Memory B cell (primary cell): Measurements from ENCODE around the gene KCND2.

Experiments
- ATAC-seq: fragments of 150-1000 bp; cut with Tn5 transposase; 2 replicates; pipeline ENCODE4 v1.10.0; 2021; ENCODE audit warnings: low read depth, mild to moderate bottlenecking, moderate library complexity
- DNase-seq, 2 donors: peaks; one replicate each; pipeline ENCODE4 v3.0.0; 2022; ENCODE audit warnings: low spot score in 2 of 2
- H3K27ac Mint-ChIP-seq: one replicate; pipeline ENCODE4 v1.8.0; 2022; ENCODE audit warnings: mild to moderate bottlenecking, moderate library complexity, mixed read lengths
- H3K27me3 Mint-ChIP-seq: one replicate; pipeline ENCODE4 v1.8.0; 2022; ENCODE audit warnings: mixed read lengths
- H3K36me3 Mint-ChIP-seq: one replicate; pipeline ENCODE4 v1.8.0; 2022; ENCODE audit warnings: mild to moderate bottlenecking, mixed read lengths
- H3K4me1 Mint-ChIP-seq: one replicate; pipeline ENCODE4 v1.8.0; 2022; ENCODE audit warnings: mixed read lengths
- H3K4me3 Mint-ChIP-seq: one replicate; pipeline ENCODE4 v1.8.0; 2022; ENCODE audit warnings: mild to moderate bottlenecking, moderate library complexity, mixed read lengths
- H3K9me3 Mint-ChIP-seq: one replicate; pipeline ENCODE4 v1.8.0; 2022; ENCODE audit warnings: mixed read lengths

Gene KCND2

DNA sequence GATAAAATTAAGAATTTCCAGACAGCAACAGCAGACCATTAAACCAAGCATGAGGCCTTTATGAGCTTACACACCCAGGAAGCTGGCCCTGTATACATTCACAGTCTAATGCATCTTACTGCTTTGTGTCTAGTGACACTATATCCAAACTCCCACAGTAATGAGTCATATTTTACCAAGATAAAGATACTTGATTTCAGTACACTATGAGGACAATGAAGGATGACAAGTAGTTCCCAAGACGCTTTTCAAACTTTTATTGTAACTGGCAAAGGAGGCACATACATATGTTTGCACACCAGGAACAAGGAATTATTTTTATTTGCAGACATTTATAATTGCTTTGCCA lies 437.0 kb downstream of the KCND2 start:
- no peak for DNase-seq
- H3K27me3 Mint-ChIP-seq: no peaks in the 10 kb centered on the region
- H3K9me3 Mint-ChIP-seq: no peaks in the 10 kb centered on the region
- H3K36me3 Mint-ChIP-seq: no peaks in the 10 kb centered on the region
- no peak for ATAC-seq
- no peaks in the 10 kb centered on the region for H3K4me1 Mint-ChIP-seq
- H3K27ac Mint-ChIP-seq: no peak overlapping the region
- no peak overlapping the region for H3K4me3 Mint-ChIP-seq

- Mint-ChIP-seq H3K9me3 (peaks cover 2% of the 10 kb centered on the region), H3K4me1 (no peaks in the 10 kb centered on the region), H3K4me3 (no peak overlapping the region), H3K36me3 (no peaks in the 10 kb centered on the region), H3K27ac (no peak overlapping the region), H3K27me3 (peaks cover 6% of the 10 kb centered on the region)
- ATAC-seq (no peak), DNase-seq (no peak)
These were observed 442.0 kb downstream of the KCND2 start for GRCh38 chr7:120714945-120715344.

DNA sequence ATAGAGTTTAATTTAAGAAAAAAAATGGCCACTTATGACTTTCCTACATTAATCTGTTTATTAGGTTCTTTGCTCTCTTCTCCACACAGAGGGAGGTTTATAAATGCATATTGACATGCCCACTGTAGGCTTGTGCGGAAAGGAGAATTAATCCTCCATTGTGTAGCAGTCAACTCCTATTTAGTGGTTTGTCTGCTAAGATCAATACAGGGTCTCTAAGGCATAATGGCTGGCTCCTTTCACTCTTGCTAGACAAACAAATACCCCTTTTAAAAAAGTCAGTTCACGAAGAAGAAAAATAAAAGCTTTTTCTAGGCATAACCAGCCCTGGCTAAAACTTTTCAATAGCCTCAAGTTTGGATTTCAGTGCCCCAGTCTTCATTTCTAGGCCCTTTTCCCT lies 443.3 kb downstream of the KCND2 start:
- no peak overlapping the region for H3K27ac Mint-ChIP-seq
- H3K4me1 Mint-ChIP-seq: no peaks in the 10 kb centered on the region
- H3K36me3 Mint-ChIP-seq: no peaks in the 10 kb centered on the region
- H3K4me3 Mint-ChIP-seq: no peak overlapping the region
- H3K27me3 Mint-ChIP-seq: peaks cover 6% of the 10 kb centered on the region
- ATAC-seq: no peak
- no peak for DNase-seq
- peaks cover 2% of the 10 kb centered on the region for H3K9me3 Mint-ChIP-seq

GRCh38 chr7:120717166-120717565 lies 444.2 kb downstream of the KCND2 start:
- no peak for ATAC-seq
- H3K4me3 Mint-ChIP-seq: no peak overlapping the region
- H3K36me3 Mint-ChIP-seq: no peaks in the 10 kb centered on the region

GRCh38 chr7:120718361-120718760 lies 445.4 kb downstream of the KCND2 start:
- peaks cover 6% of the 10 kb centered on the region for H3K27me3 Mint-ChIP-seq
- H3K36me3 Mint-ChIP-seq: no peaks in the 10 kb centered on the region
- H3K4me3 Mint-ChIP-seq: no peak overlapping the region
- no peak for DNase-seq
- H3K27ac Mint-ChIP-seq: no peak overlapping the region
- no peaks in the 10 kb centered on the region for H3K4me1 Mint-ChIP-seq
- no peak for ATAC-seq
- H3K9me3 Mint-ChIP-seq: peaks cover 2% of the 10 kb centered on the region

More at GRCh38 chr7:120717166-120717565, 444.2 kb downstream of the KCND2 start:
- no peak overlapping the region for H3K27ac Mint-ChIP-seq
- peaks cover 6% of the 10 kb centered on the region for H3K27me3 Mint-ChIP-seq
- H3K4me1 Mint-ChIP-seq: no peaks in the 10 kb centered on the region
- no peak for DNase-seq
- peaks cover 2% of the 10 kb centered on the region for H3K9me3 Mint-ChIP-seq

- no peak overlapping the region for H3K4me3 Mint-ChIP-seq
- H3K27me3 Mint-ChIP-seq: peaks cover 6% of the 10 kb centered on the region
- no peaks in the 10 kb centered on the region for H3K4me1 Mint-ChIP-seq
- H3K9me3 Mint-ChIP-seq: peaks cover 2% of the 10 kb centered on the region
- ATAC-seq (no peak), DNase-seq (no peak)
- no peaks in the 10 kb centered on the region for H3K36me3 Mint-ChIP-seq
- H3K27ac Mint-ChIP-seq: no peak overlapping the region
These were observed 447.3 kb downstream of the KCND2 start for GRCh38 chr7:120720317-120720716.

GRCh38 chr7:120723465-120724385 lies 450.8 kb downstream of the KCND2 start:
- DNase-seq (no peak), ATAC-seq (no peak)
- no peak overlapping the region for H3K27ac Mint-ChIP-seq
- H3K4me3 Mint-ChIP-seq: no peak overlapping the region
- H3K9me3 Mint-ChIP-seq: no peaks in the 10 kb centered on the region
- peaks cover 1% of the 10 kb centered on the region for H3K27me3 Mint-ChIP-seq
- H3K36me3 Mint-ChIP-seq: no peaks in the 10 kb centered on the region
- H3K4me1 Mint-ChIP-seq: no peaks in the 10 kb centered on the region

GRCh38 chr7:120724448-120724847 lies 451.5 kb downstream of the KCND2 start:
- no peak overlapping the region for H3K27ac Mint-ChIP-seq
- H3K36me3 Mint-ChIP-seq: no peaks in the 10 kb centered on the region
- H3K9me3 Mint-ChIP-seq: no peaks in the 10 kb centered on the region

DNA sequence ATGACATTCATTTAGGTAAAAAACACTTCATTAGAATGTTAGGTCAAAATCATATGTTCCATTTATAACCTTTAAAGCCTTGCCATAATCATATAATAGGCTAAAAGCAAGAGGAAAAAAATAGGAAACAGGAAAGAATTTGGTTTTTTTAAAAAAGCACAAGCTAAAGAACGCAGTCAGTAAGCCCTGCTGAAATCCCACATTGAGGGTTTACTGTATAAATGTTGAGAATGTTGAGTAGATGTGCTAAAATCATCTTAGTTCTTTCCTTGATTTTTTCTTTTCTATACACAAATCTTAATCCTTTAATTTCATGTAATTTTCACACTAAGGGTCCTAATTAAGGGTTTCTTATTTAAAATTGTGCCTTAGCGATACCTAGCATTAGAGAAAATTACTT lies 452.0 kb downstream of the KCND2 start:
- no peaks in the 10 kb centered on the region for H3K9me3 Mint-ChIP-seq
- no peak overlapping the region for H3K4me3 Mint-ChIP-seq
- no peaks in the 10 kb centered on the region for H3K36me3 Mint-ChIP-seq
- H3K4me1 Mint-ChIP-seq: no peaks in the 10 kb centered on the region
- ATAC-seq (no peak), DNase-seq (no peak)
- no peak overlapping the region for H3K27ac Mint-ChIP-seq
- H3K27me3 Mint-ChIP-seq: peaks cover 1% of the 10 kb centered on the region

More at GRCh38 chr7:120724448-120724847, 451.5 kb downstream of the KCND2 start:
- Mint-ChIP-seq H3K4me3 (no peak overlapping the region), H3K27me3 (peaks cover 1% of the 10 kb centered on the region), H3K4me1 (no peaks in the 10 kb centered on the region)
- no peak for DNase-seq
- ATAC-seq: no peak

DNA sequence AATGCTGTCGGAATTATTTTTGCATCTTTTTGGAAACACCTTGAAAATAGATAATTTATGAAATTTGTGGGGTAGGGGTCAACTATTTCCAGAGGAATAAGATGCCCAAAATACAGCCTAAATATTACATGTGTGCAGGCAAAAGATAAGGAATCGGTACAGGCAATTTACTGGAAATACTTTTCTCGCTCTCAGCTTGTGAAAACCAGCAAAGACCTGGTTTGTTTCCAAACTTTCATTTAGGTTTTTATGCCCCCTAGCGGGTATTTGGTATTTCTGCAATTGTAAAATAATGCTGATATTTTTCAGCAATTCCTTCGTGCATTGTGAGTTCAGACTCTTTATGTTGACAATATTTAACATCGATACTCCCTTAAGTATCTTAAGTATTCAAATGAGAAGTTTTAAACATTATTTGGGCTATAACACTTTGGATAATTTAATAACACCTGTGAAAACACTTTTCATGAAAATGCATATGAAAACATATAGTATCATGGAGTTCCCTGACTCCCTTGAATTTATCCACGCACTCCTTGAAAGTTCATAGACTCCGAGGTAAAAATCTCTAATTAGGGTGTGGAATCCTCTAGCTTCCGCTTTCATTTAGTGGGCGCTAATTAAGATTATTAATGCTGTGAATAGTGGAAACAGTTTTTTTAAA lies 452.5 kb downstream of the KCND2 start:
- Mint-ChIP-seq H3K4me3 (no peak overlapping the region), H3K9me3 (no peaks in the 10 kb centered on the region), H3K4me1 (no peaks in the 10 kb centered on the region), H3K36me3 (no peaks in the 10 kb centered on the region), H3K27ac (no peak overlapping the region), H3K27me3 (peaks cover 1% of the 10 kb centered on the region)
- DNase-seq (no peak), ATAC-seq (no peak)

GRCh38 chr7:120729245-120729644 lies 456.3 kb downstream of the KCND2 start:
- H3K4me1 Mint-ChIP-seq: no peaks in the 10 kb centered on the region
- ATAC-seq: no peak
- no peak for DNase-seq

DNA sequence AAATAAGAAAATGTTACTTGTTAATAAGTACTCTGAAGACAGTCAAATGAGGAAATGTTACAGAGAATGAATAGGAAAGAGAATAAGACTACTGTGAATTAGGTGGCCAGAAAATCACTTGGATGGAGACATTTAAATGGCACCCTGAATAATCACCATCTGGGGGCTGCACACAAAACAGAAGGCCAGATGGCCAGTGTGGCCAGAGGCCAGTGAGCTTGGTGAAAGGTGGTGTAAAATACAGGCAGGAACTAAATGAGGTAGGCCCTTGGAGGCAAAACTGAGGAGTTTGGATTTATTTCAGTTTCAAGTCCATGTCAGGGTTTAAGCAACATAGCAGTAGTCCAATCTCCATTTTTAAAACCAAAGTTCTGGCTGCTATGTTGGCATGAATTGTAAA lies 458.3 kb downstream of the KCND2 start:
- Mint-ChIP-seq H3K9me3 (no peaks in the 10 kb centered on the region), H3K4me1 (no peaks in the 10 kb centered on the region), H3K36me3 (no peaks in the 10 kb centered on the region), H3K27me3 (peaks cover 5% of the 10 kb centered on the region), H3K4me3 (no peak overlapping the region), H3K27ac (no peak overlapping the region)
- DNase-seq: no peak
- ATAC-seq: no peak

More at GRCh38 chr7:120729245-120729644, 456.3 kb downstream of the KCND2 start:
- Mint-ChIP-seq H3K27me3 (peaks cover 5% of the 10 kb centered on the region), H3K36me3 (no peaks in the 10 kb centered on the region), H3K4me3 (no peak overlapping the region), H3K27ac (no peak overlapping the region), H3K9me3 (no peaks in the 10 kb centered on the region)

- no peaks in the 10 kb centered on the region for H3K4me1 Mint-ChIP-seq
- peaks cover 5% of the 10 kb centered on the region for H3K27me3 Mint-ChIP-seq
- no peak for ATAC-seq
- DNase-seq: no peak
- H3K4me3 Mint-ChIP-seq: no peak overlapping the region
- H3K27ac Mint-ChIP-seq: no peak overlapping the region
- no peaks in the 10 kb centered on the region for H3K9me3 Mint-ChIP-seq
- no peaks in the 10 kb centered on the region for H3K36me3 Mint-ChIP-seq
These were observed 459.3 kb downstream of the KCND2 start for GRCh38 chr7:120732256-120732655.

DNA sequence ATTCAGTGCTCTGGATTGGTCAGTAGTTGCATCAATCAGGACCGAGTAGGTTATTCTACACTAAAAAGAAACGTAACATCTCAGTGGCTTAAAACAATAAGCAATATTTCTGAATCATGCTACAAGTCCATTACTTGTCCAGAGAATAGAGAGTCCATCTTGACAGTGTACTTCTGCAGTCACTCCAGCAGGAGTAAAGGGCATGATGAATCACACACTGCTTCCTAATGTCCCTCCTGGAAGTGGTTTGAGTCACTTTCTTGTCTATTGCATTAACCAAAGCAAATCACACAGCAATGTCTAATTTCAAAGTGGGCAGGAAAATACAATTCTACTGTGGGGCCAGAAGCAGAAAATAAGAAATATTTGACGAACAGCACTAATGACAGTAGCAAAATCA lies 460.2 kb downstream of the KCND2 start:
- H3K27me3 Mint-ChIP-seq: peaks cover 5% of the 10 kb centered on the region
- H3K27ac Mint-ChIP-seq: no peak overlapping the region
- H3K4me3 Mint-ChIP-seq: no peak overlapping the region
- H3K9me3 Mint-ChIP-seq: no peaks in the 10 kb centered on the region
- no peaks in the 10 kb centered on the region for H3K36me3 Mint-ChIP-seq
- no peak for DNase-seq
- H3K4me1 Mint-ChIP-seq: no peaks in the 10 kb centered on the region
- no peak for ATAC-seq
